NCI-H2081 treated with DMSO at 0.1 percent for 48 hours (cell line): Measurements from ENCODE around the gene CATSPERB.
"Not testable (repeated sequence)": the region's sequence is repeated elsewhere in the genome, so short reads cannot be mapped to it uniquely, and the experiment has no call there.

Source experiments
- DNase-seq: peaks from one replicate; lab custom pipeline; 2025; lab: John Stamatoyannopoulos, UW

The CATSPERB gene

DNA sequence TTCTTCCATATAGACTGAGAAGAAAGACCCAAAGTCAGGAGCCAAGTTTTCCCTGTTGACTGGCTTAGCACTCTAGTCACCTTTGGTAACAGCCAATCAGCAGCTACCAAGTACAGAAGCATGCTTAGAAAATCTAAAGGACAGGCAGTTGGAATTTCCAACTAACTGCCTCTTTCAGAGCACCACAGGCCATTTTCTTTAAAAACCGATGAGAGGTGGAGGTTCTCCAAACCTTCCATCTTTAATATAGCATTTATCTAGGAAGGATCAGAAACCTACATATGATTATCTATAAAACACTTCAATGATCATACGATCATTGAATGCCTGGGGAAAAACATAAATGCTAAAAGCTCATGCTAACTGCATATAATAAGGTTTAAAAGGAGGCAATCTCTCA is at the start of gene CATSPERB:
Gene CATSPERB, minus strand, starts transcription at position 101 of the 400 bp plus-strand sequence. CDS start 2,607 bp downstream, outside the sequence.
- no peak for DNase-seq

DNA sequence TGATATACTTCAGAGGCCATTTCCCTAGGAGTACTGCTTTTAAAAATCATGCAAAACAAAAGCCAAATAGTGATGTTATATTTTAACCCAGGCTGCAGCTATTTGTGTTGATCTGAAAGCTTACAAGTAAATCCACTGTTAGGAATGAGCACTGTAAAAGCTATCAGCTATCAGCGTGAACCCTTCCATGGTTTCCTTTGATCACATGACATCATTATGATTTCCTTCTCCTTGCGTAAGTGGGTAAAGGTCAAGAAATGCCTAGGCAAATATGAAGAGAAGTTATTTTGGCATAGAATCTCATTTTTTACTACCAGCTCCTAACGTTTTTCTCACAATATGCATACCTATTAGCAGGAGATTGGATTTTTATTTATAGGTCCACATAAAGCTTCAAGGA is 48.6 kb upstream of the CATSPERB start:
- no peak for DNase-seq

- no peak for DNase-seq
These were observed 46.3 kb upstream of the CATSPERB start for GRCh38 chr14:91778217-91778616.

- DNase-seq, result no peak
These were observed 42.5 kb upstream of the CATSPERB start for GRCh38 chr14:91774140-91775096.

DNA sequence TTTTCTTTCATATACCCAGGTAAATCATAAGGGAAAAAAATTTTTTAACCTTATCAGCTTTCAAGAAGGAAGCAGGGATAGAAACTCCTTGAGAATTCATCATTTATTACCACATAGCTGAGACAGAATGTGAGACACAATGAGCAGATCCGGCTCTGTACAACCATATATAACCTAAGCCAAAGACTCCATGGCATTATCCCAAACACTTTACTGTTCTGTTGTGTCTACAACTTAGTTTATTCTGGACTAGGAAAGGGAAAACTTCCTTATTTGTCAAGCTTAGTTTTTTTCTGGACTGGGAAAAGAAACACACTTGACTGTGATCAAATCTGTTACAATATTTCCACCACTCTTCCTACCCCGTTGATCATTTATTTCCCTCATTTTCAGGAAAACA is 38.3 kb upstream of the CATSPERB start:
- DNase-seq, result no peak

DNA sequence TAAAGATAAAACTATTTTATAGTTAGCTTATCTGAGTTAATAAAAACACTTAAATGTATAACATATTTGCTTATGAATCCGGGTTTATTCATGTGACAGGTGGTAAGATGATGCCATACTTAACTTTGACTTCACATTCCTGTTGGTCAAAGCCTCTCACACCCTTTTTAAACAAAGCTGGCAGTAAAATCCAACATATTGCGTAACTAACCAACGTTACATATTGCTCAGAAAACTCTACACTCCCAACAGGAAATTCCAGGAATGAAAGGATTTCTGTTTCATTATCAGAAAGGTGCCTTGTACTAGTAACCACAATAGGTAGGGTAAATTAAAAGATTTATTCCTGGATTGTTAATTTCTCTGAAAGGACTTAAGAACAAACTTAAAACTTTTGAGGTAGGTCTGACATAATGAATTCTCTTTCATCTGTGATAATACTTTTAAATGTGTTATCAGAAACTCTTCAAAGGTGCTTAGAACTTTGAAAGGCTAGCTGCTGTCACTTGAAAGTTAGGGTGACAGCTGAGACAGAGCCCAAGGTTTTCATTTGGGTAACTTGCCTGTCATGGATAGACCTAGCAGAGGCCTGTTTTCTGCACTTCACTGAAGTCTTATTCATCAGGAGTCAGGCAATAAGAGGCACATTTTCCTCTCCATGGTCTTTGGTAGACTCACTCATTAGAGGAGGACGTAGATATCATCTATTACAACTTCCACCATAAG is 23.8 kb upstream of the CATSPERB start:
- no peak for DNase-seq

DNA sequence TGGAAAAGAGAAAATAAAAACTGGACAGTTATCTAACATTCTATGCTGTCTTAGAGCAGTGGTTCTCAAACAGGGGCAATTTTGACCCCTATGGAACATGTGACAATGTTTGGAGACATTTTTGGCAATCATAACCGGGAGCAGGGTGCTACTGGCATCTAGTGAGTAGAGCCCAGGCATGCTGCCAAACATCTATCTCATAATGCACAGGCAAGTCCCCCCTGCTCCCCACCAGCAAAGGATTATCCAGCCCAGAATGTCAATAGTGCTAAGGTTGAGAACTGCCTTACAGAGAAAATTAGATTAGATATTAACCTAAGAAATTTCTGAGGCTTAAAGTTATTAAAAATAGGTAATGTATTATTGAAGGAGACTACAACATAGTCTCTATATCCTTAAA is 22.9 kb upstream of the CATSPERB start:
- DNase-seq, result no peak

DNA sequence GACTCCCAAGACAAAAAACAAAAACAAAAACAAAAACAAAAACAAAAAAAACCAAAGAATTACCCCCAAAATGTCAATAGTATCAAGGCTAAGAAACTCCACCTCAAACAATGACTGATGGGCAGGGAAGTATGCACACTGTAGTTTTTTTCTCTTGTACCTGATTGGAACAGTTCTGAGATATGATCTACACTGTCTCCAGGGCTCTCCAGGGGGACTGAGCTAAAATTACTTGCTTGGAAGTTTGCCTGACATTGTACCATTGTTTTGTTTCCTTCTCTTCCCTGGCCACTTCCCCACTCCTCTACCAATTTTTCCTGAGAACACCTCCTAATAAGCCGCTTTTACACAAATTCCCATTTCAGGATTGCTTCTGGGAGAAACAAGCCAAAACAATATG is 22.3 kb upstream of the CATSPERB start:
- no peak for DNase-seq

DNA sequence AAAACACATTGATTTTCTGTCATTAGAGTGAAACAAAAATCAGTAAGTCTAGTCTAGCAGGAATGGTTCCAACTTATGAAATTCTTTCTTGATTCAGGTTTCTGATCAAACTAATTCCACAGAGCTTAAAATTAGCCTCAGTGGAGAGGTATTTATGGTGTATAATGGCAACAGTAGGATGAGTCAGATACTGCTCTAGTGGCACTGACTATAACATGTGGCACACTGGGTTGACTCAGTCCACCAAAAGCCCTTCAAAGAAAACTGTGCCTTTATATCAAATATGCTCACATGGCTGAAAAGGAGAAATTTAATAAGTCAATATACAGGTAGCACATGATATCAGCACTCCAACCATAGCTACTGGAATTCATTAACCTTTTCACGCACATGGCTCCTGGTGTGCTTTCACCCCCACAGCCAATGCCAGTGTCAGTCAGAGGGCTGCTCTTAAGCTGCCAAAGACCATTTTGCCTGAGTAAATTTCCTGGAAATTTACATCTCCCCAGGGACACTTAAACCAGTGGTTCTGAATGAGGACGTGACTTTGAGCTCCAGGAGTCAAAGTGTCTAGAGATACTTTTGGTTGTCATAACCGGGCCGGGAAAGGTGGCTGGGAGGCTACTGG is 21.7 kb upstream of the CATSPERB start:
- no peak for DNase-seq

GRCh38 chr14:91752961-91753360 is 21.1 kb upstream of the CATSPERB start:
- DNase-seq, result no peak

DNA sequence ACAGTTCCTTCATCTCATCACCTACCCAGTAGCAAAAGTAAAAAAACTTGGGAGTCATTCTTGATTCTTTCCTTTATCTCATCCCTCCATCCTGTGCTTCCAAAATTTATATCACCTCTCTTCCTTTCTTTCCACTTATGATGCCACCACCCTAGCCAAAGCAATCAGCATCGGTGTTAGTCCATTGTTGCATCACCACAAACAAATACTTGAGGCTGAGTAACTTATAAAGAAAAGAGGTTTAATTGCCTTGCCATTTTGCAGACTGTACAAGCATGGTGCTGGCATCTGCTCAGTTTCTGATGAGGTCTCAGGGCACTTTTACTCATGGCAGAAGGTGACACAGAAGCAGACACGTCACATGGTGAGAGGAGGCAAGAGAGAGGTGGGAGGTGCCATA is 19.8 kb upstream of the CATSPERB start:
- DNase-seq, result no peak

DNA sequence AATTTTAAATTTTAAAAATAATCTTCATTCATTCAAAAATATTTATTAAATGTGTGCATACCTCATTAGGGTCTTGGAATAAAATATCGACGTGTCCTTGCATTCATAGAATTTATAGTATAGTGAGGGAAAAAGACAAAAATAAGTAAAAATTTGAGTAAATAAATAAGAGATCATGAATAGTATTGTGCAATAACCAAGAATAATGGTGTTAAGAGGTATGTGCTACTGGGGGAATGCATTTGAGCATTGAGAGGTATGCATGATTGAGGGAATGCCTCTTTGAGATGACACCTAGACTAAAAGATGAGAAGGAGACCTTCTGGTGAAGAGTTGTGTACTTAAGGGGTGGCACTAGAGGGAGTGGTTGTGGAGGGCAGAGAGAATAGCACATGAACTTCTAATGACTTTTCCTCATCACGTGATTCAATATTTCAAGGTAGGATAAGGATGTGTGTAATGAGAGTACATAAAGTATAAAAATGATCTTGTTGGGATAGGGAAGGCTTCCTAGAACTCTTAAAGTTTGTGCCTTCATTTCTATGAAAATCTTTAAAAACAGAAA is 18.8 kb upstream of the CATSPERB start:
- DNase-seq, result no peak

DNA sequence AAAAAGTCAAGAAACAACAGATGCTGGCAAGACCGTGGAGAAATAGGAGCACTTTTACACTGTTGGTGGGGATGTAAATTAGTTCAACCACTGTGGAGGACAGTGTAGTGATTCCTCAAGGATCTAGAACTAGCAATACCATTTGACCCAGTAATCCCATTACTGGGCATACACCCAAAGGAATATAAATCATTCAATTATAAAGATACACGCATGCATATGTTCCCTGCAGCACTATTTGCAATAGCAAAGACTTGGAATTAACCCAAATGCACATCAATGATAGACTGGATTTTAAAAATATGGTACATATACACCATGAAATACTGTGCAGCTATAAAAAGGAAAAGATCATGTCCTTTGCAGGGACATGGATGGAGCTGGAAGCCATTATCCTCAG is 18.0 kb upstream of the CATSPERB start:
- DNase-seq, result no peak

GRCh38 chr14:91748049-91748448 is 16.2 kb upstream of the CATSPERB start:
- no peak for DNase-seq

GRCh38 chr14:91745344-91745743 is 13.5 kb upstream of the CATSPERB start:
- no peak for DNase-seq

GRCh38 chr14:91744068-91744480 is 12.2 kb upstream of the CATSPERB start:
- no peak for DNase-seq

- DNase-seq, result no peak
These were observed 11.4 kb upstream of the CATSPERB start for GRCh38 chr14:91743305-91743653.

DNA sequence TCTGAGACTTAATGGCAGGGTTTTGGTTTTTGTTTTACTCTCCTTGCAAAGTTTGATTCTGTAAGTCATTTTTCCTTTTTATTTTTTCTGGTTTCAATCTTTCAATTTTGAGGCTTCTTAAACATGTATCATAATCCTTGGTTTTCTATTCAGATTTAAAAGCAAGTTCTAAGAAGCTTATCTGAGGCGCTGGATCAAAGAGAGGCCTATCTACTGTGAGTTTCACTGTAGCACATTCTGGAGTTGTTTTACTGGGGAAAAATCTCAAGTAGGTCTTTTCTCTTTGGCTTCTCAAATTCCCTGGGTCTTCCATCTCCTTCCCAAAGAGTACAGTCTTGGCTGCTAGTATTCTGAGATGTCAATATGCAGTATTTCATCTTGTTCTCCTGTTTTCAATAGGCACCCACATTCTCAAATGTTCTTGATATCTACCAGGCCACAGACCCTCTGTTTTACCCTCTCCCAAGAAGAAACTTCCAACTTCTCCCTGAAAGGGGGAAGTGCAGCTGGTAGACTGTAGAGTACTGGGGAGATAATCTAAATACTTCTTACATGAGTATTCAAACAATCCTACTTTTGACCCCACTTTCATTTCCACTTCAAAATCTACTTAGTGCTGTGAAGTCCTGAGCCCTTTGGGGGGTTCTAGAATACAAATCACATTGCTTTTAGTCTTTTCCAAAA is 10.9 kb upstream of the CATSPERB start:
- no peak for DNase-seq

- not testable (repeated sequence) for DNase-seq
These were observed 8.0 kb upstream of the CATSPERB start for GRCh38 chr14:91739867-91740266.

DNA sequence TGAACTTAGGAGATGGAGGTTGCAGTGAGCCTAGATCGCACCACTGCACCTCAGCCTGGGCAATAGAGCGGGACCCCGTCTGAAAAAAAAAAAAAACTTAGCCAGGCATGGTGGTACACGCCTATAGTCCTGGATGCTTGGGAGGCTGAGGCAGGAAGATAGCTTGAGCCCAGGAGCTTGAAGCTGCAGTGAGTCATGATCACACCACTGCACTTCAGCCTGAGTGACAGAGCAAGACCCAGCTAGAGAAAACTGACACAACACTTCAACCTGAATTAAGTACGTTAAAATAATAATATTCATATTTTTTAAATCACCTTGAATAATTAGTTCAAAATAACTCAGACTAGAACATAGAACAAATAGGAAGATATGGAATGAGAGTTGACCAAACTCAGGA is 5.7 kb upstream of the CATSPERB start:
- DNase-seq, result no peak

- DNase-seq, result no peak
These were observed 1.1 kb upstream of the CATSPERB start for GRCh38 chr14:91732859-91733477.
